NB4 (cell line): Measurements from ENCODE around the gene ZNF554.
A peak's percentile ranks its signal among the peaks of the same experiment; 100 is the strongest.

Source experiments
- DNase-seq: peaks from one replicate; pipeline ENCODE4 v3.0.0; 2010; ENCODE audit warnings: low read depth
- H3K4me3 ChIP-seq: one replicate; pipeline ENCODE4 v1.5.1; 2011; ENCODE audit warnings: mild to moderate bottlenecking, low read depth, low read length, moderate library complexity
- MYC ChIP-seq: IDR thresholded peaks from 2 replicates; pipeline ENCODE4 v1.6.1; 2011; ENCODE audit warnings: low read depth, low read length
- POLR2A ChIP-seq: IDR thresholded peaks from 2 replicates; pipeline ENCODE4 v1.6.1; 2011; ENCODE audit warnings: mild to moderate bottlenecking; ENCODE audit not compliant: insufficient read length; ENCODE audit errors: extremely low read depth
- TF ChIP-seq, protein P1 (sequence below): IDR thresholded peaks from 2 replicates; pipeline ENCODE4 v1.6.1; 2011; ENCODE audit warnings: low read depth, low read length
- TF ChIP-seq, protein P2 (sequence below): IDR thresholded peaks from one replicate; pipeline ENCODE4 v1.5.1; 2012; ENCODE audit warnings: low read depth, low read length

Gene ZNF554

DNA sequence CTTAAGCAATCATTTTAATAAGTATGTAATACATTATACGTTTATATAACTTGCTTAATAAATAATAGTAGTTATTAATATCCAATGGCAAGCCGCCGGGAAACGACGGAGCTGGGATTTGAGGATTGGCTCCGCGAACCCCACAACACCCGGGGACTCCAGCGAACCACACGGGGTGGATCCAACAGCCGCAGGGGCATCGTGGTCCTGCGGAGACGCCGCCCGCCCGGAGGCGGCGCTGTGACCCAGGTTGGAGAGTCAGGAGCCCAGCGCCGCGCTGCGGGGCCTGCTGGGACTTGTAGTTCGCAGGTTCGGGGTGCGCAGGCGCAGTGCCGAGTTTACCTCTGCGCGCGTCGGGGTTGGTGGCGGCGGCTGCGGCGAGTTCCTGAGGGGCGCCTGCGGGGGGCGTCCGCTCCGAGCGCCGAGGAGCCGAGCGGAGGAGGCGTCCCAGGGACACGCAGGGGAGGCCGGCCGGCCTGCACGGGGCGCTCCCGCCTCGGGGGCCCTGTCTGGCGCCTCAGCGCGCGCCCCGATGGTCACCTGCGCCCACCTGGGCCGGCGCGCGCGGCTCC, at the start of gene ZNF554:
TSS of gene ZNF554 (plus strand) at position 329 of the 572 bp plus-strand sequence. CDS start at position 533, 204 bp downstream.
- peak within 1 kb of the TSS; percentile 60 for H3K4me3 ChIP-seq
- TF ChIP-seq, protein P1, sequence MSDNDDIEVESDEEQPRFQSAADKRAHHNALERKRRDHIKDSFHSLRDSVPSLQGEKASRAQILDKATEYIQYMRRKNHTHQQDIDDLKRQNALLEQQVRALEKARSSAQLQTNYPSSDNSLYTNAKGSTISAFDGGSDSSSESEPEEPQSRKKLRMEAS = peak; percentile 63
- TF ChIP-seq POLR2A (peak; percentile 15), MYC (peak; percentile 52; the same call in 1 of the 2 replicates)
- TF ChIP-seq, protein P2, sequence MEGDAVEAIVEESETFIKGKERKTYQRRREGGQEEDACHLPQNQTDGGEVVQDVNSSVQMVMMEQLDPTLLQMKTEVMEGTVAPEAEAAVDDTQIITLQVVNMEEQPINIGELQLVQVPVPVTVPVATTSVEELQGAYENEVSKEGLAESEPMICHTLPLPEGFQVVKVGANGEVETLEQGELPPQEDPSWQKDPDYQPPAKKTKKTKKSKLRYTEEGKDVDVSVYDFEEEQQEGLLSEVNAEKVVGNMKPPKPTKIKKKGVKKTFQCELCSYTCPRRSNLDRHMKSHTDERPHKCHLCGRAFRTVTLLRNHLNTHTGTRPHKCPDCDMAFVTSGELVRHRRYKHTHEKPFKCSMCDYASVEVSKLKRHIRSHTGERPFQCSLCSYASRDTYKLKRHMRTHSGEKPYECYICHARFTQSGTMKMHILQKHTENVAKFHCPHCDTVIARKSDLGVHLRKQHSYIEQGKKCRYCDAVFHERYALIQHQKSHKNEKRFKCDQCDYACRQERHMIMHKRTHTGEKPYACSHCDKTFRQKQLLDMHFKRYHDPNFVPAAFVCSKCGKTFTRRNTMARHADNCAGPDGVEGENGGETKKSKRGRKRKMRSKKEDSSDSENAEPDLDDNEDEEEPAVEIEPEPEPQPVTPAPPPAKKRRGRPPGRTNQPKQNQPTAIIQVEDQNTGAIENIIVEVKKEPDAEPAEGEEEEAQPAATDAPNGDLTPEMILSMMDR = peak; percentile 81
- DNase-seq = peak; percentile 91

DNA sequence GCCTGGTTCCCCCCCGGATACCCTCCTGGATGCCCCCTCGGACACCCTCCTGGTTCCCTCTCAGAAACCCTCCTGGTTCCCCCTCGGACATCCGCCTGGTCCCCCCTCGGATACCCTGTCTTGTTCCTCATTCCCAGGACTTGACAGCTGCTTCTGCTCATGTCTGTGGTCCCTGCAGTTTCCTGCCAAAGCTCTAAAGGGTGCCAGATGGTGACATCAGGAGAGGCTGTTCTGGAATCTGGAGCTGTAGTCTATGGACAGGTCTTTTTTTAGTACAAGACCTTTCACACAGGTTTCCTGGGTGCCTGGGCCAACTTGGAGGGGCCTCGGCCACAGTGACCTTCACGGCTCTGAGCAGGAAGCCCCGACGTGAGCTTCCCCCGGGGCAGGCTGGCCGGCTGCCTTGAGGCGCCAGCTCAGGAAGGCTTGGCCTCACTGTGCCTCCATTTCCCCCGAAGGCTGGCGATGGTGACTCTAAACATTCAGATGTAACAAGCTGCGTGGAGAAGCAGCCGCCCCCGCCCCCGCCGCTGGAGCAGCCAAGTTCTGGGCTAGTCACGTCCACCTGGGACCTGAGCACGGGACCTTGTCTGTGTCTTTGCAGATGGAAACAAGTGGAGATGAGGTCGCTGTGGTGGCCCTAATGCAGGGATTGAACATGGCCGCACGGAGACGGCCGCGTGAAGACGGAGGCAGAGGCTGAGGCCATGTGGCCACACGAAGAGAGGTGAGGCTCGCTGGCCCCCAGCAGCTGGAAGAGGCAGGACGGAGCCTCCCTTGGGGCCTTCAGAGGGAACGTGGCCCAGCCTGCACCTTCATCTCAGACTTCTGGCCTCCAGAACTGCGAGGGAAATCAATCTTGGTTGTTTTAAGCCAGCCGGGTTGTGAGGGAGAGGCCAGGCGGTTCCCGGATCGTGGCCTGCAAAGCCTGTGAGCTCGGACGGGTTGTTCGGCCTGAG, 49.3 kb upstream of the ZNF554 start:
- no peak for TF ChIP-seq MYC
- TF ChIP-seq POLR2A = no peak
- TF ChIP-seq, protein P2 = no peak
- TF ChIP-seq, protein P1 = no peak
- no peak overlapping the region for H3K4me3 ChIP-seq
- no peak for DNase-seq

DNA sequence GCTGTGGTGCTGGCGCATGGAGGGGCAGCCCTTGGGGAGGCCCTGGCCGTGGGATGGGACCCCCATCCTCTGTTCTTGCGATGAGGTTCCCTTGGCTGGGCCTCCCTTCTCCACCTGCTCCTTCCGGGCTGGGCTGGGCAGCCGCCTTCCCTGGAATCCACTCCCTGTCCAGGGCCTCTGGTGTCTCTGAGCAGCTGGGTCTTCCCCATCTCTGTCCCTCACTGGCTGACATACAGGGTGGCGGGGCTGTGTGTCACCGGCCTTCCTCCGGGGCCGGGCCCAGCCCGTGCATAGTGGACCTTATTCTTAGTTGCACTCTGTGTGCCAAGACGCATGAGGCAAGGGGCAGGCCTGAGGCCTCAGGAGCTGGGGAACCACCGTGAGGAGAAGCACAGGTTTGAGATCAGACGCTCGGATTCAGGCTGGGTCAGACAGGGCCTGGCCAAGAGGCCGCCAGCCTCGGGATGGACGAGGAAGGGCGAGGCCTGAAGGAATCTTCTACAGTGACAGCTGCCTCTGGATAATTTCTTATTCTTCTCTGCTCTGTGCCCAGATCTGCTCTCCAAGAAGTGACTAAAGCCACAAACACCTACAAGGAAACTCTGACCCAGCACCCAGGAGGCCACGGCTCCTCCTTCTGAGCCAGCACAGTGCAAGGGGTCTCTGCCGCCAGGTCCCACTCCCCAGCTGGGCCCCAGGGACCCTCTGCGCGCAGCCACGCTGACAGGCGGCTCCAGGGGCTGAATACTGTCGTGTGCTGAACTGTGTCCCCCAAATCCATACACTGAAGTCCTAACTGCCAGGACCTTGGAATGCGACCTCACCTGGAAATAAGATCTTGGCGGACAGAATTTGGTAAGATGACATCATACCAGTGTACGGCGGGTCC, 47.6 kb upstream of the ZNF554 start:
- no peak overlapping the region for H3K4me3 ChIP-seq
- no peak for DNase-seq
- no peak for TF ChIP-seq MYC

DNA sequence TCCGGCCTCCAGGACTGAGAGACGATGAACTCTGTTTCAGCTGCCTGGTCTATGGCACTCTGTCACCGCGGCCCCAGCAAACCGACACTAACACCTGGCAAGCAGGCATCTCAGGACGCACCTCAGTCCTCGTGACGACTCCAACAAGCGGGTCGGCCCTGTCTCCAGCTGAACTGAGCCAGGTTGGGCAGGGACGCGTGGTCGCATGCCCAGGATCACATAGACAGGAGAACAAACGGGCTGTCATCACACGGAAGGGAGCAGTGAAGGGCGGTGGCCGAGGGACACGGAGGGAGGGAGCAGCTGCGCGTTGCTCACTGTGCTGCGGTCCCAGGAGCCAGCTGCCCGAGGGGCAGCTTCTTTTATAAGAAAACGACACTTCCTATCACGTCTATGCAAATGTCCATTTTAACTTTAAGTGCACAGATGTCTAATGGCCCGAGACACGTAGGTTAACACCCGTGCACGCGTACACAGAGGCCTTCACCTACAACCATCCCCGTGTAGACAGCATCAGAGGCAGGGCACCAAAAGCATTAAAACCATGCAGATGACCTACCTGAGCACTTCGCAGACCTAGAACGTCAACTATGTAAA, 45.5 kb upstream of the ZNF554 start:
- no peak overlapping the region for H3K4me3 ChIP-seq
- DNase-seq = no peak
- no peak for TF ChIP-seq MYC
- TF ChIP-seq, protein P2 = no peak
- no peak for TF ChIP-seq POLR2A
- TF ChIP-seq, protein P1 = no peak

DNA sequence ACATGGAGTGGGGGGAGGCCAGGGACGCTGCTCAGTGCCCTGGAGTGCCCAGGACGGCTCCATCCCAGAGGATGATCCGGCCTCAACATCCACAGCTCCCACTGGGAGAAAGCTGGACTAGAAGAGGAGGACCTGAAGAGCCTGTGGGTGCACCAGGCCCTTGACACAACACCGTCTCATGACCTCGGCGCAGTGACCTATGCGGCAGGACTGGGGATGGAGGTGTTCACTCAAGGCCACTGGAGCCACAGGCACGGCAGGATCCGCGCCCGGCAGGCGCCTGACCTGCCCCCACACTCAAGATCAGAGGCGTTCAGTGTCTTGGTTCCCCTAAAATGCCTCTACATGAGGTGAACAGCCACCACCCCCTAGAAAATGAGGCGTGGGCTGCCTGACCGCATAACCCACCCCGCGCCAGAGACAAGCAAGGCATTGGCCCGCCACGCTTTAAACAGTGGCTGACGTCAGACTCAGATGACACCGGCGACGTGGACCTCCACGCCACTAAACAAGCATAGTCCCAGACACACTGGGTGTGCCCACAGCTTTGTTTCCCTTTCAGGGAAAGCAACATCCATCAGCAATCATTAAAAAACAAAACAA, 44.6 kb upstream of the ZNF554 start:
- DNase-seq = no peak
- no peak overlapping the region for H3K4me3 ChIP-seq
- TF ChIP-seq POLR2A = no peak
